Measurements from ENCODE around the gene UNC5CL.
A peak's percentile ranks its signal among the peaks of the same experiment; 100 is the strongest.

The UNC5CL gene, protein sequence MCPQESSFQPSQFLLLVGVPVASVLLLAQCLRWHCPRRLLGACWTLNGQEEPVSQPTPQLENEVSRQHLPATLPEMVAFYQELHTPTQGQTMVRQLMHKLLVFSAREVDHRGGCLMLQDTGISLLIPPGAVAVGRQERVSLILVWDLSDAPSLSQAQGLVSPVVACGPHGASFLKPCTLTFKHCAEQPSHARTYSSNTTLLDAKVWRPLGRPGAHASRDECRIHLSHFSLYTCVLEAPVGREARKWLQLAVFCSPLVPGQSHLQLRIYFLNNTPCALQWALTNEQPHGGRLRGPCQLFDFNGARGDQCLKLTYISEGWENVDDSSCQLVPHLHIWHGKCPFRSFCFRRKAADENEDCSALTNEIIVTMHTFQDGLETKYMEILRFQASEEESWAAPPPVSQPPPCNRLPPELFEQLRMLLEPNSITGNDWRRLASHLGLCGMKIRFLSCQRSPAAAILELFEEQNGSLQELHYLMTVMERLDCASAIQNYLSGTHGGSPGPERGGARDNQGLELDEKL

DNA sequence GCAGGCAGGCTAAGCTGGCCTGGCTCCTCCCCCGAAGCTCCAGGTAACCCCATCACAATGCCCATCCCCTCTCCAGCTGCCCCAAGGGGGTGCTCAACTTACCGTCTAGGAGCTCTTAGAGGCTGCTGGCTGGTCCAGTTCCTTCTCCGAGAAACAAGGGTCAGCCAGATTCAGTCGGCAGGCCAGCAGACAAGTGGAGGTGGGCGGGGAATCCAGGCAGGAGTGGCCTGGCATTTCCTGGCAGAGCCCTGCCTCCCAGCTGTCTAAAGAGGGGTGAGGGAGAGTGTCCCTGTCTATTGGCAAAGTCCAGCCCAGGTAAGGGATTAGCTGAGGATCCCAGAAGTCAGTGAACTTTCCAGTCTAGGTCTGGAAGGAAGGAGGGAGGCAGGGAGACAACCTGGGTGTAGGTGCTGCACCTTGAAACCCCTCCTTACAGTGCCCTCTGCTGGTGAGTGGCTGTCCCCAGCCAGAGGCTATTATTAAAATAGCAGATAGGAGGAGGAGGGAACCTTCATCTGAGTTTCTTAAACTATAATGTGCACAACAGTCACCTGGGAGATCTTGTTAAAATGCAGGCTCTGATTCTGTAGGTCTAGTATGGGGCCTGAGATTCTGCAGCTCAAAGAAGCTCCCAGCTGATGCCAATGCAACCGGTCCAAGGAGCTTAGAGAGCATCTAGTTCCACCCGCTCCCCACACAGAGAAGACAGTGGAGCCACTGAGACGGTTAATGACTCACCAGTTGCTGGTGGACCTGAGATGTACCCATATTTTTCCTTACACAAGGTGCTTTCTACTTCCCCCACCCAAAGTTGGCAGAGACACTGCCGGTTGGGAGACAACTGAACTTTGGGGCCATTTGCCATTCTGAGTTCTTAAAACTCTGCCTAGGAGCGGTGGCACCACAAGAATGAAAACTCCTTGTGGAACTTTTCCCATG, at the start of gene UNC5CL:
TSS of gene UNC5CL (minus strand) at position 162 of the 939 bp plus-strand sequence. CDS start 4,147 bp downstream, outside the sequence.
- no peak for DNase-seq (ENCODE audit: low read depth)

DNA sequence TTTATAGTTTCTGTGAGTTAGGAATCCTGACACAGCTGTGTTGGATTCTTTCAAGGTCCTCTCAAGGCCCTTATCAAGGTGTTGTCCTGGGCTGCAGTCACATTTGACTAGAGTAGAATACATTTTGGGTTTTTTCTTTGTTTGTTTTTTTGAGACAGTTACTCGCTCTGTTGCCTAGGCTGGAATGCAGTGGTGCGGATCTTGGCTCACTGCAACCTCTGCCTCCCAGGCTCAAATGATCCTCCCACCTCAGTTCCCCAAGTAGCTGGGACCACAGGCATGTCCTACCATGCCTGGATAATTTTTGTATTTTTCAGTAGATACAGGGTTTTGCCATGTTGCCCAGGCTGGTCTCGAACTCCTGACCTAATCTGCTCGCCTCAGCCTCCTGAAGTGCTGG, 49.4 kb upstream of the UNC5CL start:
- no peak for DNase-seq (ENCODE audit: low read depth)

DNA sequence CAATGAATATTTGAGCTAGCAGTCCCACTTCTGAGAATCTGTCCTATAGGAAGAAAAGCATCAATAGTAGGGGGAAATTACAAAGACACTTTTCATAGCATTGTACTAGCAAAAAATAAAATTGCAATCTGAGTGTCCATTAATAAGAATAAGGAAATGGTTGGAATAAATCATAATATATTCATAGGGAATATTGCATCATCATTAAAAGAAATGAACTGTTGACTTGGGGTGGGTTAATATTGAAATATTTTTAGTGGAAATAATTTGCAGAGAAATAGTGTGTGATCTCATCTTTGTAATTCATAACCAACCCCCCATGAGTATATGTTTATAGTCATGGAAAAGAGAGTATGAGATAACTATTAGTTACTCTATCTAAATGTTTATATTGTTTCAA, 46.2 kb upstream of the UNC5CL start:
- DNase-seq (ENCODE audit: low read depth): no peak

DNA sequence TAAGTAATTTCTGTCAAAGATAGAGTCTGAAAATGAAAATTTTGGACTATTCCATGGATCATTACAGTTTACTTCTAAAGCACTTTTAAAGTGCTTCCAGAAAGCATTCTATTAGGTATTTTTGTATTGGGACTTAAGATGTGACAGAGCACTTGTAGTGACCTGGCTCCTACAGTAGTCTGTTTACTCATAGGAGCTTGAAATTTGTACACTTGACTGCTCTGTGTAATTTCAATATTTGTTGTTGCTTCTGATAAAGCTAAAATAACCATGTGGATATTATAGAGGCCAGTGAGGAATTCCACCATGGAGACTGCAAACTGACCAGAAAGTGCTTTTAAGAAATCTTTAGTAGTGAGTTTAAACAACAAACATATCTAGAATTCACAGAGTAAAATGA, 44.1 kb upstream of the UNC5CL start:
- no peak for DNase-seq (ENCODE audit: low read depth)

DNA sequence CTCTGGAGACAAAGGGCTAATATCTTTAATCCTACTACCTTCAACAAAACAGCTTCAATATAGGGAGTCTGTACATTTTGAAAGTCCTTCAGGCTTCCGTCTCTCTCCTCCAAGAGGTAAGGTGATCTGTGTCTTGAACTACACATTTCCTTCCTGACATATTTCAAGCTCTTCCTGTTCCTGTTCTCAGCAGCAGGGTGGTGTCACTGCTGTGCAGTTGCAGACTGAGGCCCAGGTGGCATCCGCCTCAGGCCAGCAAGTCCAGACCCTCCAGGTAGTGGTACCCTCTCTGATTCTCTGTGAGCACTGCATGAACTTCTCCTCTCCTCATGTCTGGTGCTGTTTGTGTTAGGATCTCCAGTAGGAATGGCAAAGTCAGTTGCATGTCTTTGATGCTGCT, 41.6 kb upstream of the UNC5CL start:
- DNase-seq (ENCODE audit: low read depth): no peak

DNA sequence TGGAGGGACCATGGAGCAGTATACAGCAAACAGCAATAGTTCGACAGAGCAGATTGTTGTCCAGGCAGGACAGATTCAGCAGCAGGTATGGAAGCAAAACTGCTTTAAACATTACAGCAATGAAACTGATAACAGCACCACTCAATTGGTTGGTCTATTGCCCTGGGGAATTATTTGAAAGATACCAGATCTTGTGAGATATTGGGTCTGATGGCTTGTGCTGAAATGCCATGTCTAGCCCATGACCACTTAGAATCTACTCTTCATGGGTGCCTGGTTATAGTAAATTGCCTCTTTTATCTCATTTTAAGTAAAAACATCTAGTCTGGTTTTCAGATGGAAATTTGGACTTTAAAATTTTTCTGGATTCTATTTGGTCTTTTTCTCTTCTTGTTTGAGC, 40.1 kb upstream of the UNC5CL start:
- DNase-seq (ENCODE audit: low read depth): no peak

DNA sequence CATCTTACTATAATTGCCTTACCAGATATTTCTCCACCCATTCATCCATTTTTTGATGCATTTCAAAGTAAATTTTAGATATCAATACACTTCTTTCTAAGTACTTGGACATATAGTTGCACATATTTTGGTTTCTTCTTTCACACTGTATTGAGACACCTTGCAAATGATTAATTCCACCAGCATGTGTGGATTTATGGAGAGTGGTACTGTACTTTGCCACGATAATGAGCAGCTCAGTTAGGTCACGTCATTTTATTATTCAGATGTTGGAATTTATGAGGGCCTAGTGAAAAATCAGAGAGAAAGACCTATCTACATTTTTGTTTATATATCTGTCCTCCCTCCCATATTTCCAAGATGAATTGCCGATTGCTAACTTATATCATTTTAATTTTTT, 39.1 kb upstream of the UNC5CL start:
- DNase-seq (ENCODE audit: low read depth): no peak

DNA sequence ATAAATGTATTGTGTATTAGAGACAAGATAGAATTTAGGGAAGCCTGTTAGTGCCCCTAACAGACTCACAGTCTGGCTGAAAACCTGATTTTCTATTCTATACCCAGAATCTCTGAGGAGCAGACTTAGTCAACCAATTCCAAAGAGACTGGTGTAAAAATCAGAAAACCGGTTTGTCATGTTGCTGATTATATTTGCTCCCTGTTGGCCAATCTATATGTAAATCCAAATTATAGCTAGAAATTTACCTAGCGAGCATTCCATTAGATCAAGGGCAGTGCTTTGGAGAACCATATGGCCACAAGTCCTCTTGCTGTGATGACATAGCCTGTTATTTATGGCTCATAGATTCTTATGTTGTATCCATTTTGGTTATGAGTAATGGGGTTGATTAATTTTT, 38.5 kb upstream of the UNC5CL start:
- DNase-seq (ENCODE audit: low read depth): no peak

DNA sequence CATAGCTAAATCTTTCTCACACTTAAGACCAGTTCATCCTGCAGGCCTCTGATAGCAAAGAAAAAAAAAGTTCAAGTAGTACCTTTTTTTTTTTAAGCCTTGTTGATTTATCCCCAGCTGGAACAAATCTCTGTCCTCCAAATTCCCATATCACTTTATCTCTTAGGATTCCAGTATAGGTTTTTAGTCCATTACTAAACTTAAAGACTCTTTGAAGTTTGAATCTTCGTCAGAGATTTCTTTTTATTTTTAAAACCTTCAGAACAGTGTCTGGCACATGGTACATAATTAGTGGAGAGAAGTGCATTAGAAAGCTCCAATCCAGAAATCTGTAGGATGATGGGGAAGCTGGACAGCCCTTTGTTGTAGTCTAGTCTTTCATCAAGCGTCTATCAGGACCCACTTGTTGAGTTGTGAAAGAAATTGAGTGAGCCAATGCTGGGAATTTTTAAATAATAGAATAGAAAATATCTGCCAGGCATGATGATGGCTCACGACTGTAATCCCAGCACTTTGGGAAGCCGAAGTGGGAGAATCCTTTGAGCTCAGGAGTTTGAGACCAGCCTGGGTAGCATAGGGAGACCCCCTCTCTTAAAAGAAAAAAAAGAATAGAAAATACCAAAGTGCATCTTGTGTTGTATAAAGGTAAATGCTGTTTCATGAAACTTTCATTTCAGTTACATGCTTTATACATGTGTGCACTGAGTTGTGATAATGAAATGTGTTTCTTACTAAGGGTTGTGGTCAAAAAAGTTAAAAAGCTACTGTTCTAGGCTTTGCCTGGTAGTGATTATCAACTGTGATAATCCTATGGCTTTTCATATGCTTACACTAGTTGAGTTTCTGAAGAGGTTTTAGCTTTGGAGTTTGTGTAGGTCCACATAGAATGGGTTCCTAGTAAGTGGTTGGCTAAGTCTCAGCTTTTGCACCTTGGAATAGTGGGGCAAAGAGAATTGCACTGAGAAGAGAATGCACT, 36.9 kb upstream of the UNC5CL start:
- DNase-seq (ENCODE audit: low read depth): no peak

DNA sequence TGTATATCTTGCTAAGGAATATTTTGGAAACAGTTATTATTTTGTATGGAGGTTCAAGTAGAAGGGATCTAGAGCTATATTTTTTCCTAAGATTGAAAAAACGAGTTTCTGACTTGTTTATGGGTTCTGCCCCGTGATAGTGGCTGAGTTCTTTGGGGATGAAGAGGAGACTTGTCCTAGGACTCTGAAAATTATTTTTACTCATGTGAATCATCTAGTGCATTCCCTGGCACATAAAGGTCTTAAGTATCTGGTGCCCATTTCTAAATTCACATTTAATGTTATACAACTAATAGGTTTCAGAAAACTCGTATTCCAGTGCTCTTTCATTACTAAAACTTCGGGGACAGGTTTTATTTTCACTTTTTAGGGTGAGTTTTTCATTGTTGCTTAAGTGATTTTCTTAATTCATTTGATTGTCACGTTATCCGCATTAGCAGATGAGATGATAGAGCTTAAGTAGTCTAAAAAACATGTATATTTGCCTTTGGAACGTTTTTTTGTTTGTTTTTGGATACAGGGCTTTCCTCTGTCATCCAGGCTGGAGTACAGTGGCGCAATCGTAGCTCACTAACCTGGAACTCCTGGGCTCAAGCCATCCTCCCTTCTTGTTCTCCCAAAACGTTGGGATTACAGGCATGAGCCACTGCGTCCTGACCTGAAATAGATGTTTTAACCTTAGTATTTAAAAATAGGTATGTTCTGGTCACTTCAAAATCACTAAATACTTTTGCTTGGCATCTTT, 35.8 kb upstream of the UNC5CL start:
- no peak for DNase-seq (ENCODE audit: low read depth)

DNA sequence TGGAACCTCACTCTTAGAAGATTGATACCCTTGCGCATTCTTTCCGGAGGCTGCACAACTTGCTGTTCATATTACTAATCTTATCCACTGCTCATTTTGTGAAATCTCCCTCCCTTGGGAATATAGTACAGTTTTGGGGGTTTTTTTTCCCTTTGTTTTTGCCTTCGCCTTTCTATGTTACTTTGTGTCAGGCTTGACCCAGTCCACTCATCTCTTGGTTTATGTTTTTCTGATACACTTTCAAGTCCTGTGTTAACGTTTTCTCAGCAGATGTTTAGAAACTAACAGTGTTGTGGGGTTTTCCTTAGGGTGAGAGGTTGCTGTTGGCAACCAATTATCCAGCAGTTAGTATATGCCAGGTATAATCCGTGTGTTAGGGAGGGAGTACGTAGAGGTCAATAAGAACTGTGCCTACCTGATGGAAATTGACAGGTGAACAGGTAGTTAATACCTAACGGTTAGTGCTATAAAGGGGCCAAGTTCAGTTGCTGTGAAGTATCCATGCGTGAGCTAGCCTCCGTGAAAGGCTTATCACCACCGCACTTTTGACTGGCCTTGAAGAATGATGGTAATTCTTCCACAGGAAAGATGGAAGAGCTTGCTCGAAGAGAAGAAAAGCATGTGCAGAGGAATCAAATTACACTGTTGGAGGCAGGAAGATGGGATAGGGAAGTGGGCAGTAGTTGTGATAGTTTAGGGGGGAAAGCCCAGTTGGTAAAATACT, 35.1 kb upstream of the UNC5CL start:
- DNase-seq (ENCODE audit: low read depth): no peak

DNA sequence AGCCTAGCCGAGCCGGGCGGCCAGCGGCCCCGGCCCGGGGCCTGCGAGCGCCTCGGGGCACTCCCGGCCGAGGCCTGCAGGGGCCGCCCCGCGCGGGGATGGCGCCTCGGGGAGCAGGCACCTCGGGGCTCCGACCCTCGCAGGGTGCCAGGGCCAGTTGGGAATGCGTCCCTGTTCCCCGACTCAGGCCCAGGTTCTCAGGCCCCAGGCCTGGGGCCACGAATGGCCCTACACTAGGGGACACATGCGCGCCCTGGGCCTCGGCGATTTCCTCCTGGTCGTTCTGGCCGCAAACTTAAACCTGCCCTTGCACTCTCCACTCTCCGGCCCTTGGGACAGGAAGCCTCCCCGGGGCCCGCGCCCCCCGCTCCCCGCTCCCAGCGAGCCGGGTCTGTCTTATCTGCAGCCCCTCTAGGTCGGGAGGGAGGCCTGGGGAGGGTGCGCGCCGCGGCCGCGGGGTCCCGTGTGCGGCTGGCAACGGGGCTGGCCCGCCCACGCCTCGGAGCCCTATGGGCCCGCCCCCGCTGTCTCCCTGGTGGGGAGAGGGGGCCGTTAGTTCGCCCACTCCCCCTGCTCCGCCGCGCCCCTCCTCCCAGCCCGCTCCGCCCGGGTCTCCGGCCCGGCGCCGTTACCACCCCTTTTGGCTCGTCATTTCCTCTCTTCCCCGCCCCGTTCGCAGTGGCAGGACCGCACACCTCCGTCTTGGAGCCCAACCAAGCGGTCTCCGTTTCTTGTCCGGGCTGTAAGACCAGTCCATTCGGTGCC, 34.4 kb upstream of the UNC5CL start:
- DNase-seq (ENCODE audit: low read depth): no peak

DNA sequence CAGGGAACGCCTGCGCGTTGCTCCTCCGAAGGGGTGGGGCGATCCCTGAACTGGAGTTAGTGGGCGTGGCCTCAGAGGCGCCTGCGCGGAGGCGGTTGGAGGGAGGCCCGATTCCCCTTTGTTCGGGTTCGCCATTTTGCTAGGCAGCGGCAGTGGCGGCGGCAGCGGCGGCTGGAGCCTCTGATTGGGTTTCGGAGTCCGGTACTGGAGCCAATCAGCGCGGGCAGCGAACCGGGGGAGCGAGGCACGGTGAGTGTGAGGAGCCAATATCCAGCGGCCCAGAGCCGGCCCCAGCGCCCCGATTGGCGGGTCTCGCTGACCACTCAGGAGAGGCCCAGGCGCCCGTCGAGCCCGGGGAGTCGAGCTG, 33.8 kb upstream of the UNC5CL start, which contains the start of gene NFYA:
TSS of gene NFYA (plus strand) at position 139 of the 367 bp plus-strand sequence. CDS start 6,116 bp downstream, outside the sequence.
- DNase-seq (ENCODE audit: low read depth): no peak

DNA sequence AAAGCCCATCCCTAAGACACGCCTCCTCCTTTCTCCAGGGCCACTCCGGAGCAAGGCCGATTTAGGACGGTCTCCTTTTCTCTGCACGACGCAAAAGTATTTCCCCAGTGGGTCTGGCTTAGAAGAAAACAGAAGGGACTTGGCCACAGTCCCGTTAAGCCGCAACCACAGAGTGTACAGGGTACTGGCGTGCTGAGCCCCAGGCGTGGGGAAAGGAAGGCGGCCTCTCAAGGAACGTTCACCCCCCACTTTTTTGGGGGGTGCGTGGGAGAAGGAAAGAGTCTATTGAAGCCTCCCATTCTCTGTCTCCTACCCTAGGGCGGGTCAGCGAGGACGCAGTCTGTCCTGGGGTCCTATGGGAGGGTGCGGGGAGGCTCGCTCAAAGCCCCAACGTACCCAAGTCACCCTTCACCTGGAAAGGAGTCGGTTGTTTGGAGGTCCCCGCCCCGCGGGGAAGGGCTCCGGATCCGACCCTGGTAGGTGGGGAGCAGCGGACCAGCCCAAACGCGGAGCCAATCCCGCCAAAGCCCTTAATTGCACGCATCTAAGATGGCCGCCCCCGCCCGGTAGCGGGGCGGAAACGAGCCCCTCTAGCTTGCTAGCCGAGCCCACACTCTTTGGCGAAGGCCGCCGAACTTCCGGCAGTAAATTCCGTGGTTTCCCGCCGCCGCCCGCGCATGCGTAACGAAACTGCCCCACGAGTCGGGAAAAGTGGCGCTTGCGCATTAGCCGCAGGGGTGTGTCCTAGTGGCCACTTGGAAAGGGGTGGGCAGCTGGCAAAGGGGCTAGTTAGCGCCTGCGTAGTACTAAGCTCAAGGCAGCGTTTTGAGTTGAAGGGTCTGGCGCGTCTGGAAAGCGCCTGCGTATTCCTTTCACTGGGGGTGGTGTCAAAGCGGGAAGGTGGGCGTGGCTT, 33.2 kb upstream of the UNC5CL start, which contains the start of gene OARD1:
TSS of gene OARD1 (minus strand) at position 434 of the 913 bp plus-strand sequence. CDS start 722 bp downstream, outside the sequence.
- DNase-seq (ENCODE audit: low read depth): peak; percentile 97

DNA sequence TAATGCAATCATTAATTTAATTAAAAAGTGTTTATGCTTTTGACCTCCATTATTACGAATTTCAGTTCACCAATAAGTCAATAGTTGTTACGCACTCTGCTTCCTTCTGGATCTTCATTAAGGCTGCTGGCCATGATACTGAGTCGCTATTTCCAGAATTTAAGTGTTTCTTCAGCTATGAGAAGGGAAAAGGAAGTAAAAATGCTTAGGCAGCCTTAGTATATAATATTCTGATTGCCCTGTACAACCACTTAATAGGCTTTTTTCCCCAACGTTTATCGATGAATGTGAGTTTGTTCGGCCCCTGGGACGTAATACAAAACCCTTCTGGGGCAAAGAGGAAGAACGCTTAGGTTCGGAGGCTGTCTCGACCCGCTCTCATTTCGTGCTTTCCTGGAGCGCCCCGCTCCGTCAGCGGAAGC, 32.5 kb upstream of the UNC5CL start:
- DNase-seq (ENCODE audit: low read depth): no peak

DNA sequence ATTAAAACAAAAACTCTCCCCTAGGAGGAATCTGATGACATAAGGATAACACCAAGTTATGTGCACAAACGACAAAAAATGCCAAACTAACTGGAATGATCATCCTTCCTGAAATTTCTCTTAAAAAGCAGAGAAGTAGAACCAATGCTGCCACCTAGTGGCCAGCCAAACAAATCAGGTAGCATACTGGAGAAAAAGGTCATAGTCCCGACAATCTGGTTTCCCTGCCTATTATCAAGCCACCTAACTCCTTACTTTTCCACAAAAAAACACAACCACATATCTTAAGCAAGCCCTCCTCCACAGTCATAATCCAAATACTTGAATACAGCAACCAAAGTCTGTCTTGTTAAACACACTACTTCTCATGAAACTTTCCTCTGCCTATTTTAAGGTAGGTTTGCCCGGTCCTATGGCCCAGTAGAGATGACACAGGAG, 27.9 kb upstream of the UNC5CL start:
- DNase-seq (ENCODE audit: low read depth): peak; percentile 49

DNA sequence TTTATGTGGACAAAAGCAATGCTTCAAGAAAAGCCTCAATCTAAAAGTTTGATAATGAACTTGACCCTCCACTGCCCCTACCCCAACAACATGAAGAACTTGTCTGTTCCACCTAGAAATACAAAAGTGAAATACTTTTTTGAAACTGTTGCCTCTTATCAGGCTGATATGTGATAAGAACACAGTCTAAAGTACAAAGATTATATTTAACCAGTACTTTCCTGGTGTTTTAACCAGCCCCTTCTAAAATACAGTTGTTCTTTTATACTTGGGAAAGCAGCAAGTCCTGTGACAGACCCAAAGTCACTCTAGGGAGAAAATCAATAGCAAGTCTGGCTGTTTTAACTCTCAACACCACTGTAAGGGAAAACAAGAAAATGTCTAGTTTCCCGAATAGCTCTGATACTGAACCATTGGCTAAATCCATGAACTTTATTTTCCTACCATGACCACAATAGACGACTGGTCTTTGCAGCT, 26.6 kb upstream of the UNC5CL start:
- DNase-seq (ENCODE audit: low read depth): no peak

DNA sequence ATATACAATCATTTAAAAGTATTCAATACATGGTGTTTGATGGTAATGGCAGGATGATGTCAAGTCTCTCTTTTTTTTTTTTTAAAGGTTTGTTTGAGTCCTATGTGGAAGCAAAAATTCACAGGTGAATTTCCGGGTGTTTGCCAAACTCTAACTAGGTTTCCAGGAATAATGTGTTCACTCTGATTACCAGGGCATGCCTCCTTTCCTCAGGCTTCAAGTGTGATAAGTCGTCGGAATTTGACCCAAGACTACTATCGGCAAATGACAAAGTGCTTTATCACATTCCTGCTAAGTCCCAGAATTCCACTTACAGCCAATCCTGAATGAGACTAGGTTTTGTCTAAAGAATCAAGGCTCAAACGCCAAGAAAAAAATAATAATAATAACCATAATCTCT, 25.8 kb upstream of the UNC5CL start:
- DNase-seq (ENCODE audit: low read depth): no peak

All from HS-5 (cell line).